Measurements from ENCODE around the gene CNN3.

The CNN3 gene

GRCh38 chr1:94922761-94923331, 4.1 kb downstream of the CNN3 start:
- no peak for DNase-seq (ENCODE audit: low read depth in 3 of 3)

GRCh38 chr1:94921977-94922376, 4.9 kb downstream of the CNN3 start:
- DNase-seq (ENCODE audit: low read depth in 3 of 3), result no peak

GRCh38 chr1:94920061-94920460, 6.8 kb downstream of the CNN3 start:
- DNase-seq (ENCODE audit: low read depth in 3 of 3), result no peak

- DNase-seq (ENCODE audit: low read depth in 3 of 3), result no peak
Measured at GRCh38 chr1:94919241-94920030, 7.5 kb downstream of the CNN3 start.

- DNase-seq (ENCODE audit: low read depth in 3 of 3), result no peak
Measured at GRCh38 chr1:94917251-94917650, 9.7 kb downstream of the CNN3 start.

- no peak for DNase-seq (ENCODE audit: low read depth in 3 of 3)
Measured at GRCh38 chr1:94912263-94913184, 14.4 kb downstream of the CNN3 start.

- no peak for DNase-seq (ENCODE audit: low read depth in 3 of 3)
Measured at GRCh38 chr1:94909486-94909885, 17.4 kb downstream of the CNN3 start.

GRCh38 chr1:94908965-94909364, 17.9 kb downstream of the CNN3 start:
- no peak for DNase-seq (ENCODE audit: low read depth in 3 of 3)

- no peak for DNase-seq (ENCODE audit: low read depth in 3 of 3)
Measured at GRCh38 chr1:94908190-94908589, 18.7 kb downstream of the CNN3 start.

- no peak for DNase-seq (ENCODE audit: low read depth in 3 of 3)
Measured at GRCh38 chr1:94907136-94907535, 19.8 kb downstream of the CNN3 start.

GRCh38 chr1:94906382-94906781, 20.5 kb downstream of the CNN3 start:
- no peak for DNase-seq (ENCODE audit: low read depth in 3 of 3)

GRCh38 chr1:94905207-94905606, 21.7 kb downstream of the CNN3 start:
- no peak for DNase-seq (ENCODE audit: low read depth in 3 of 3)

GRCh38 chr1:94903280-94904009, 23.5 kb downstream of the CNN3 start:
- DNase-seq (ENCODE audit: low read depth in 3 of 3), result no peak

- no peak for DNase-seq (ENCODE audit: low read depth in 3 of 3)
Measured at GRCh38 chr1:94901841-94902240, 25.1 kb downstream of the CNN3 start.

GRCh38 chr1:94899756-94900155, 27.2 kb downstream of the CNN3 start:
- no peak for DNase-seq (ENCODE audit: low read depth in 3 of 3)

- no peak for DNase-seq (ENCODE audit: low read depth in 3 of 3)
Measured at GRCh38 chr1:94898491-94899385, 28.2 kb downstream of the CNN3 start.

- DNase-seq (ENCODE audit: low read depth in 3 of 3), result no peak
Measured at GRCh38 chr1:94895518-94895917, 31.4 kb downstream of the CNN3 start.

- no peak for DNase-seq (ENCODE audit: low read depth in 3 of 3)
Measured at GRCh38 chr1:94894630-94895029, 32.3 kb downstream of the CNN3 start.

GRCh38 chr1:94892604-94893254, 34.2 kb downstream of the CNN3 start:
- no peak for DNase-seq (ENCODE audit: low read depth in 3 of 3)

GRCh38 chr1:94888201-94888600, 38.7 kb downstream of the CNN3 start:
- no peak for DNase-seq (ENCODE audit: low read depth in 3 of 3)

All from stimulated activated CD4-positive, alpha-beta T cell treated with anti-CD3 and anti-CD28 coated beads, TNF-alpha, amount 100 ng/mL, for 4 hours (primary cell).